ENCODE measurements around the gene NRP2.

The NRP2 gene

GRCh38 chr2:205708231-205708631 is 25.9 kb downstream of the NRP2 start (continued):
- TF ChIP-seq GLIS3 (CRISPR knock-in tag; IDR thresholded peaks at IDR 0.05) (no peak), TOX (CRISPR knock-in tag; IDR thresholded peaks at IDR 0.05; ENCODE audit: borderline replicate concordance) (no peak), ZC3H10 (CRISPR knock-in tag; IDR thresholded peaks at IDR 0.05) (no peak), ZFP30 (CRISPR knock-in tag; IDR thresholded peaks at IDR 0.05) (no peak), TCF4 (CRISPR knock-in tag; IDR thresholded peaks at IDR 0.05; ENCODE audit: borderline replicate concordance) (no peak), ZFP3 (CRISPR knock-in tag; IDR thresholded peaks at IDR 0.05) (no peak)

GRCh38 chr2:205709319-205709718 is 27.0 kb downstream of the NRP2 start:
- TF ChIP-seq RARB (CRISPR knock-in tag; IDR thresholded peaks at IDR 0.05) (no peak), ZFP3 (CRISPR knock-in tag; IDR thresholded peaks at IDR 0.05) (no peak)
- ATAC-seq, result no peak

- TF ChIP-seq ARNTL (CRISPR knock-in tag; IDR thresholded peaks at IDR 0.05; ENCODE audit: borderline replicate concordance, low read depth), result no peak
- no peak for TF ChIP-seq RARB (CRISPR knock-in tag; IDR thresholded peaks at IDR 0.05)
- TF ChIP-seq POU6F1 (CRISPR knock-in tag; IDR thresholded peaks at IDR 0.05; ENCODE audit: borderline replicate concordance, low read depth), result no peak
- no peak for TF ChIP-seq ZFP30 (CRISPR knock-in tag; IDR thresholded peaks at IDR 0.05)
- TF ChIP-seq CREB5 (CRISPR knock-in tag; IDR thresholded peaks at IDR 0.05; ENCODE audit: low read depth), result no peak
- no peak for TF ChIP-seq TSHZ2 (CRISPR knock-in tag; IDR thresholded peaks at IDR 0.05)
- TF ChIP-seq ZFP3 (CRISPR knock-in tag; IDR thresholded peaks at IDR 0.05), result no peak
- TF ChIP-seq ZC3H10 (CRISPR knock-in tag; IDR thresholded peaks at IDR 0.05), result no peak
- TF ChIP-seq CSRNP3 (CRISPR knock-in tag; IDR thresholded peaks at IDR 0.05), result no peak
- no peak for TF ChIP-seq GLIS3 (CRISPR knock-in tag; IDR thresholded peaks at IDR 0.05)
- TF ChIP-seq TOX (CRISPR knock-in tag; IDR thresholded peaks at IDR 0.05; ENCODE audit: borderline replicate concordance), result no peak
- TF ChIP-seq TCF4 (CRISPR knock-in tag; IDR thresholded peaks at IDR 0.05; ENCODE audit: borderline replicate concordance), result no peak
- no peak for TF ChIP-seq PPARA (CRISPR knock-in tag; IDR thresholded peaks at IDR 0.05; ENCODE audit: borderline replicate concordance)
- no peak for TF ChIP-seq OSR1 (CRISPR knock-in tag; IDR thresholded peaks at IDR 0.05)
- TF ChIP-seq ESRRG (CRISPR knock-in tag; IDR thresholded peaks at IDR 0.05), result no peak
- no peak for TF ChIP-seq ZNF70 (CRISPR knock-in tag; IDR thresholded peaks at IDR 0.05)
- no peak for TF ChIP-seq ZNF565 (CRISPR knock-in tag; conservative IDR thresholded peaks at IDR 0.05; ENCODE audit: low read depth)
- TF ChIP-seq ZNF8 (CRISPR knock-in tag; IDR thresholded peaks at IDR 0.05), result no peak
- TF ChIP-seq ISL1 (CRISPR knock-in tag; IDR thresholded peaks at IDR 0.05), result no peak
- TF ChIP-seq SNAI2 (CRISPR knock-in tag; IDR thresholded peaks at IDR 0.05), result no peak
- peak; percentile 65 for ATAC-seq
These were observed 30.2 kb downstream of the NRP2 start for GRCh38 chr2:205712508-205712907.

- no peak for ATAC-seq
- TF ChIP-seq POU6F1 (CRISPR knock-in tag; IDR thresholded peaks at IDR 0.05; ENCODE audit: borderline replicate concordance, low read depth) (no peak), ESRRG (CRISPR knock-in tag; IDR thresholded peaks at IDR 0.05) (no peak), RARB (CRISPR knock-in tag; IDR thresholded peaks at IDR 0.05) (no peak), CREB5 (CRISPR knock-in tag; IDR thresholded peaks at IDR 0.05; ENCODE audit: low read depth) (no peak), ZNF565 (CRISPR knock-in tag; conservative IDR thresholded peaks at IDR 0.05; ENCODE audit: low read depth) (no peak), ZC3H10 (CRISPR knock-in tag; IDR thresholded peaks at IDR 0.05) (no peak), OSR1 (CRISPR knock-in tag; IDR thresholded peaks at IDR 0.05) (no peak), BACH2 (CRISPR knock-in tag; IDR thresholded peaks at IDR 0.05; ENCODE audit: borderline replicate concordance) (no peak), TCF4 (CRISPR knock-in tag; IDR thresholded peaks at IDR 0.05; ENCODE audit: borderline replicate concordance) (no peak), ZNF8 (CRISPR knock-in tag; IDR thresholded peaks at IDR 0.05) (no peak), ZFP3 (CRISPR knock-in tag; IDR thresholded peaks at IDR 0.05) (no peak), ZFP30 (CRISPR knock-in tag; IDR thresholded peaks at IDR 0.05) (no peak), TOX (CRISPR knock-in tag; IDR thresholded peaks at IDR 0.05; ENCODE audit: borderline replicate concordance) (no peak), CSRNP3 (CRISPR knock-in tag; IDR thresholded peaks at IDR 0.05) (no peak)
These were observed 30.8 kb downstream of the NRP2 start for GRCh38 chr2:205713086-205713485.
